GM06990 (cell line): ENCODE measurements around the gene PTN.

Experiments used
- DNase-seq: peaks from one replicate; pipeline ENCODE4 v3.0.0-alpha.2; 2011; ENCODE audit not compliant: insufficient read length; ENCODE audit errors: extremely low read depth
- H3K27me3 ChIP-seq: replicated peaks from 2 replicates; pipeline ENCODE4 v1.6.0; 2011; ENCODE audit warnings: low read length; ENCODE audit not compliant: control insufficient read depth, insufficient read depth
- H3K36me3 ChIP-seq: 2 replicates; pipeline ENCODE4 v1.5.1; 2011; ENCODE audit warnings: low read length; ENCODE audit not compliant: control insufficient read depth, insufficient read depth
- H3K4me3 ChIP-seq: replicated peaks from 2 replicates; pipeline ENCODE4 v1.5.1; 2011; ENCODE audit warnings: low read depth, mild to moderate bottlenecking, control low read depth, low read length
- TF ChIP-seq, protein P1 (sequence below): IDR thresholded peaks from 2 replicates; pipeline ENCODE4 v1.5.1; 2011; ENCODE audit warnings: low read length, control low read depth, mild to moderate bottlenecking, inconsistent platforms; ENCODE audit not compliant: insufficient read depth, poor library complexity, severe bottlenecking

The PTN gene

DNA sequence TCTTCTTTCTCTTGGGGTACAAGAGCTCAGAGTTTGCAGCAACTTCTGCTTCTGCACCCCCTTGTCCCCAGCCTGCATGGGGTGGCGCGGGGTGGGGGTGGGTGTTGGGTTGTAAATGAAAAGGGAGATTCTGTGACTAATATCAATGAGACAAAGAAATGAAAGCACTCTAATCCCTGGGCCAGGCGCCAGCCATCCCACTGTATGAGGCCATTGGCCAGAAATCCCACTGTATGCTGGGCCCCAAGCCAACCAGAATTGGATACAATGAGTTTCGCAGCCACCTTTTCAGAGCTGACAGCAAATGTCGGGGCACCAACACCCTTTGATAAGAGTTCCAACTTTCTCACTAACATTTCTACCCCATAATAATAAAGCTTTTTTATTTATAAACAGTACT is 10.9 kb upstream of the PTN start:
- H3K4me3 ChIP-seq = no peak overlapping the region
- H3K27me3 ChIP-seq = no peaks in the 10 kb centered on the region
- DNase-seq = no peak
- TF ChIP-seq, protein P1, sequence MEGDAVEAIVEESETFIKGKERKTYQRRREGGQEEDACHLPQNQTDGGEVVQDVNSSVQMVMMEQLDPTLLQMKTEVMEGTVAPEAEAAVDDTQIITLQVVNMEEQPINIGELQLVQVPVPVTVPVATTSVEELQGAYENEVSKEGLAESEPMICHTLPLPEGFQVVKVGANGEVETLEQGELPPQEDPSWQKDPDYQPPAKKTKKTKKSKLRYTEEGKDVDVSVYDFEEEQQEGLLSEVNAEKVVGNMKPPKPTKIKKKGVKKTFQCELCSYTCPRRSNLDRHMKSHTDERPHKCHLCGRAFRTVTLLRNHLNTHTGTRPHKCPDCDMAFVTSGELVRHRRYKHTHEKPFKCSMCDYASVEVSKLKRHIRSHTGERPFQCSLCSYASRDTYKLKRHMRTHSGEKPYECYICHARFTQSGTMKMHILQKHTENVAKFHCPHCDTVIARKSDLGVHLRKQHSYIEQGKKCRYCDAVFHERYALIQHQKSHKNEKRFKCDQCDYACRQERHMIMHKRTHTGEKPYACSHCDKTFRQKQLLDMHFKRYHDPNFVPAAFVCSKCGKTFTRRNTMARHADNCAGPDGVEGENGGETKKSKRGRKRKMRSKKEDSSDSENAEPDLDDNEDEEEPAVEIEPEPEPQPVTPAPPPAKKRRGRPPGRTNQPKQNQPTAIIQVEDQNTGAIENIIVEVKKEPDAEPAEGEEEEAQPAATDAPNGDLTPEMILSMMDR = no peak
- no peaks in the 10 kb centered on the region for H3K36me3 ChIP-seq

GRCh38 chr7:137351941-137352340 is 8.4 kb upstream of the PTN start:
- no peaks in the 10 kb centered on the region for H3K27me3 ChIP-seq
- no peak overlapping the region for H3K4me3 ChIP-seq
- H3K36me3 ChIP-seq = no peaks in the 10 kb centered on the region
- TF ChIP-seq, protein P1 = no peak
- no peak for DNase-seq

DNA sequence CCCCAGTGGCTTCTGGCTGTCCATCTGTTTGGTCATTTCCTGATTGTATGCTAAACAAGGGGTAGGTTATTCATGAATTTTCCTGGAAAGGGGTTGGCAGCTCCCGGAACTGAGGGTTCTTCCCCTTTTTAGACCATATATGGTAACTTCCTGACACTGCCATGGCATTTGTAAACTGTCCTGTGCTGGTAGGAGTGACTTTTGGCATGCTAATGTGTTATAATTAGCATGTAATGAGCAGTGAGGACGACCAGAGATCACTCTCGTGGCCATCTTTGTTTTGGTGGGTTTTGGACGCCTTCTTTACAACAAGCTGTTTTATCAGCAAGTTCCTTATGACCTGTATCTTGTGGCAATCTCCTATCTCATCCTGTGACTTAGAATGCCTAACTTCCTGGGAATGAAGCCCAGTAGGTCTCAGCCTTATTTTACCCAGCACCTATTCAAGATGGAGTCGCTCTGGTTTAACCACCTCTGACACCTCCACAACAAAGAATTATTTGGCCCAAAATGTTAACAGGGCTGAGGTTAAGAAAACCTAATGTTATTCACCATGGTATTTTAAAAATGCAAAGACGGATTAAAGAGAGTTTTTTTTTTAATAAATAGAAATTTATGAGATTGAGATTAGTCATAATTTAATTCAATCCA is 2.4 kb upstream of the PTN start:
- DNase-seq = no peak
- Histone ChIP-seq H3K4me3 (no peak overlapping the region), H3K27me3 (no peaks in the 10 kb centered on the region; the same call in 1 of the 2 replicates), H3K36me3 (no peaks in the 10 kb centered on the region)
- TF ChIP-seq, protein P1 = no peak

DNA sequence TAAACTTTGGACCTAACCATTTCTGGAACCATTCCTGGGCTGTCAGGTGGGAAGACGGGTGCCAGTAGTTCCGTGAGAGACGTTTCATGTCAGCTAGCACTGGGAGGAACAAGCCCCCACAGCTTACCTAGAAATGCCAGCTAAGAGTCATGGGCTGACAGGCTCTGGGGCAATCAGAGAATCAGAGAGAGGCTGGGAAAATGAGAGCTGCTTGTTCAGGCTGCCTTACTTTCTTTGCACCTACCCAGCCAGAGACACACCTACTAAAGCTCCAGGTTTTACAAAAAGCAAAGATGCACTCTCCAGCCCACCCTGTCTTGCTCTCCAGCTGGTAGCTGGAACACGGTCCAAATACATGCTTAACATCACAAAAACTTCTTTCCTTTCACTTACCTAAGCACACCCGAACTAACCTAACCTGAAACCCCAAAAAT is 688 bp downstream of the PTN start:
- H3K4me3 ChIP-seq = no peak overlapping the region
- no peak for DNase-seq
- no peaks in the 10 kb centered on the region; the same call in 1 of the 2 replicates for H3K27me3 ChIP-seq
- TF ChIP-seq, protein P1 = no peak
- H3K36me3 ChIP-seq = no peaks in the 10 kb centered on the region

GRCh38 chr7:137342265-137342664 is 1.3 kb downstream of the PTN start:
- Histone ChIP-seq H3K4me3 (no peak overlapping the region), H3K36me3 (no peaks in the 10 kb centered on the region), H3K27me3 (no peaks in the 10 kb centered on the region; the same call in 1 of the 2 replicates)
- no peak for DNase-seq
- TF ChIP-seq, protein P1 = no peak

- Histone ChIP-seq H3K4me3 (no peak overlapping the region), H3K27me3 (no peaks in the 10 kb centered on the region), H3K36me3 (no peaks in the 10 kb centered on the region)
- DNase-seq = no peak
- TF ChIP-seq, protein P1 = peak; percentile 30
Measured at GRCh38 chr7:137337902-137338301, 5.6 kb downstream of the PTN start.
